LoVo (cell line): ENCODE results near the gene ZFPL1.

Experiments
- DNase-seq: peaks from one replicate; pipeline ENCODE4 v3.0.0-alpha.2; 2016; ENCODE audit warnings: low spot score

ZFPL1 gene

GRCh38 chr11:65083834-65084597 is at the start of gene ZFPL1, which contains the start of gene CDCA5:
TSS of gene ZFPL1 (plus strand) at chr11:65084222. CDS start at chr11:65084699, 477 bp downstream.
TSS of gene CDCA5 (minus strand) at chr11:65084040. CDS start at chr11:65083978, 62 bp downstream.
- peak; percentile 97 for DNase-seq

GRCh38 chr11:65034423-65034822 is 49.6 kb upstream of the ZFPL1 start:
- DNase-seq: no peak

GRCh38 chr11:65035579-65035978 is 48.4 kb upstream of the ZFPL1 start:
- DNase-seq: no peak

GRCh38 chr11:65036931-65037330 is 47.1 kb upstream of the ZFPL1 start:
- no peak for DNase-seq

GRCh38 chr11:65040520-65040846 is 43.5 kb upstream of the ZFPL1 start:
- peak; percentile 6 for DNase-seq

GRCh38 chr11:65040847-65041622 is 43.0 kb upstream of the ZFPL1 start, which contains the start of gene SAC3D1:
TSS of gene SAC3D1 (plus strand) at chr11:65041210. CDS start at chr11:65041293, 83 bp downstream.
- DNase-seq: peak; percentile 94

- DNase-seq: no peak
These were observed 41.1 kb upstream of the ZFPL1 start for GRCh38 chr11:65042891-65043290.

- no peak for DNase-seq
These were observed 40.0 kb upstream of the ZFPL1 start for GRCh38 chr11:65043881-65044501.

GRCh38 chr11:65045061-65045460 is 39.0 kb upstream of the ZFPL1 start:
- DNase-seq: no peak

GRCh38 chr11:65045728-65046127 is 38.3 kb upstream of the ZFPL1 start:
- no peak for DNase-seq

GRCh38 chr11:65047581-65048422 is 36.2 kb upstream of the ZFPL1 start:
- no peak for DNase-seq

GRCh38 chr11:65051398-65051858 is 32.6 kb upstream of the ZFPL1 start:
- DNase-seq: no peak

- no peak for DNase-seq
These were observed 30.1 kb upstream of the ZFPL1 start for GRCh38 chr11:65053827-65054508.

- no peak for DNase-seq
These were observed 28.5 kb upstream of the ZFPL1 start for GRCh38 chr11:65055538-65055937.

- DNase-seq: no peak
These were observed 27.0 kb upstream of the ZFPL1 start for GRCh38 chr11:65056999-65057398.

GRCh38 chr11:65057526-65057925 is 26.5 kb upstream of the ZFPL1 start:
- no peak for DNase-seq

GRCh38 chr11:65058012-65058411 is 26.0 kb upstream of the ZFPL1 start:
- no peak for DNase-seq

GRCh38 chr11:65058419-65059054 is 25.5 kb upstream of the ZFPL1 start, which contains the start of gene NAALADL1:
TSS of gene NAALADL1 (minus strand) at chr11:65058553. CDS start at chr11:65058521, 32 bp downstream.
- no peak for DNase-seq

- DNase-seq: no peak
These were observed 24.5 kb upstream of the ZFPL1 start for GRCh38 chr11:65059523-65059922.
